AG08395 (cell line): ENCODE results near the gene LGALS3BP.
A peak's percentile ranks its signal among the peaks of the same experiment; 100 is the strongest.

ENCODE experiments used
- DNase-seq: peaks from one replicate; pipeline ENCODE4 v3.0.0; 2012; ENCODE audit warnings: mixed read lengths, low spot score

The LGALS3BP gene

DNA sequence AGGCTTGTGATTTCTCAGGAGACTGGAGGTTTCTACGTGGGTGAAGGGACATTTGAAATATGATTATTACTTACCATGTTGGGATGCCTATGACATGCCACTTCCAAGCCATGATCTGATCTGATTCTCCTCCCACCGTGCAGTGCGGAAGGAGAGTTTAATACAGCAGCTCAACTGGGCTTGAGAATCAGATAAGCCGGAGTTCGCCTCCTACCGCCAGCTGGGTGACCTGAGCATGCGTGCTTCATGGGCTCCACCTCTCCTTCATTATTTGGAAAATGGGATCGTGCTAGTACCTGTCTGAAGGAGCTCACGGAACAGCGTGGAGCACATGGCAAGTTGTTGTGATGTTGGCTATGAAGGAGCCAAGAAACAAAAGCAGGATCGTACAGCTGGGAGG, 42.2 kb downstream of the LGALS3BP start:
- DNase-seq: no peak

DNA sequence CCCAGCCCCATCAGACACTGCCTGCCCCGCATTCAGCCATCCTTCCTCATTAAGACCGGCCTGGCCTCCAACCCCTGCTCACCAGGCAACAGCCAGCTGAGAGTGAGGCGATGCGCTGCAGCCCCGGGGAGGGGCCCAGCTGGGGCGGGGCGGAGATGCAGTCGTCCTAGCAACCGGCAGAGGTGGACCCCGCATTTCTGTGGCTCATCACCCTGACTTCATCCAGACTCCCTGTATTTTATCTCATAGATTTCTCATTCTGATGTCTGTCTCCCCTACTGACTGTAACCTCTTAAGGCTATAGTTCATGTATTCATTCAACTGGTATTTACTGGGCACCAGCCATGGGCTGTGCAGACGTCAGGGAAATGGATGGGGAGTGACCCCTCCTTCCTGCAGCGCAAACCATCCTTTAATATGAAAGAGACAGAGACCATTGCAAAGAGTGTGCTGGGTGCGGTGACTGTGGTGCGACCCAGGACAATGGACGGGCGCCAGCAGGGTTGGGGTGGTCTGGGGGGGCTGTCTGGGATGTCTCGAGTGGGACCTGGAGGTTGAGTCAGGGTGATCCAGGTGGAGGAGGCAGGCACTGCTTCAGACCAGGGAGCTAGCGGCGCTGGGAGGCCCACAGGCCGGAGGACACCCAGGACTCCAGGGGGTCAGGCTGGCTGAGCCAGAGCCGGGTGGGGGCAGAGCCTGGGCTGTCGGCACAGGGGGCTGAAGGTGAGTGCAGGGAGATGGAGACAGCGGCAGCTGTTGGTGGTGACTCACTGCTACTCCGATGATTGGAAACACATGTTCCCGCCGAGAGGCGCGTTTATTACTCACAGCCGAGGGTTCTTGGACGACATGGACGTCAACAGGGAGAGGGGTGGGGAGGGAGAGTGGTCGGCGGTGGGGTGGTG, 44.1 kb downstream of the LGALS3BP start:
- DNase-seq: peak; percentile 91

DNA sequence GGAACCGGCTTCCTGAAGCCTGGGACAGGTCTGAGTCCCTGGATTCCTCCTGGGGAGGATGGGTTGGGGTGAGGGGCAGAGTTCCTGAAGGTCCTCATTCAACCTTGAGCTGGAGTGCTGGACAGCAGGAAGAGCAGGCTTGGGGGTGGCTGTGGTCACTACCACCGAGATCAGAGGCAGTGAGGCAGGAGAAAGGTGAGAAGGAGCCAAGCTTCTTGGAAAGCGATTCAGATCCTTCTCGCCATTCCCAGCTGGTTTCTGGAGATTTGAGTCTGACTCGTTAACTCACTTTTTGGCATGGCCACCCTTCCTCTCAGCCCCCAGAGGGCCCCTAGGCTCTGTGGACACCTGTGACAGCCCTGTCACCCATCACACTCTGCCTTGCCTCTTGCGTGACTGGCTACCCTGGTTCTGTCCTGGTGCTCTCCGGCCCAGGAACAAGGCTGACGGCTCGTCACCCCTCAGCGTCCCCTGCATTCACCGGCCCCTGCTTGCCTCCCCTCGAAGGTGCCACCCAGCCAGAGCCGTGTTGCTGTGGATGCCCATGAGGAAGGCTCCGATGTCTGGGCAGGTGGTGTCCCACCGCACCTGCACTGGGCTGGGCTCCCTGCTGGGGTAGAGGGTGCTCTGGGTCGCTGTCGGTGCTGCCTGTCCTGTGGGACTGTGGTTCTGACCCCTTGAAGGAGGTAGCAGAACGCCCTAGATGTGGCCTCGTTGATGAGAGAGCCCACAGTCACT, 44.9 kb downstream of the LGALS3BP start:
- no peak for DNase-seq

DNA sequence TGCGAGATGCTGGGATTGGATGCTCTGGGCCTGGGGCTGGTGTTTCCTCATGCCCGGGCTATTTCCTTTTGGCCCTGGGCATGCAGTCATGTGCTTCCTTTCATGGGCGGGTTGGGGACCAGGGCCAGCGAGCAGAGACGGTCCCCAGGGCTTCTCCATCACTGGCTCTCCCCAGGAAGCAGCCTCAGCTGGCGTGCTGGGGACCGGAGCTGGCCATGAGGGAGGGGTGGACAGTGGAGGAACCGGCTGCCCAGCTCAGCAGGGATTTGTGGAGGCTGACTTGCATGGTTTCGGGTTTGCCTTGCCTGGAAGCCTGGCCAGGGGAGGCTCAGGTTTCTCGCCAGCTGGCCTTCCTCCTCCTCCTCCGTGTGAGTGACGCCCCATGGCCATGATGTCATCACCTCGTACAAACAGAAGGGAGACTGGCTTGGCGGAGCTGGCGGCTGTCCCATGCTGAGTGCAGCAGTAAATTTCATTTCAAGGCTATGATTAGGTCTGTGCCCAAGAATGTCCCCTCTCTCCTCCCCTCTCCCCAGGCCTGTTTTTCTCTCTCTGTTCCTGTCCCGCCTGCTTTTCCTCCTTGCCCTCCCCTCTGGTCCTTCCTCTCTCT, 45.7 kb downstream of the LGALS3BP start:
- DNase-seq: peak; percentile 92

DNA sequence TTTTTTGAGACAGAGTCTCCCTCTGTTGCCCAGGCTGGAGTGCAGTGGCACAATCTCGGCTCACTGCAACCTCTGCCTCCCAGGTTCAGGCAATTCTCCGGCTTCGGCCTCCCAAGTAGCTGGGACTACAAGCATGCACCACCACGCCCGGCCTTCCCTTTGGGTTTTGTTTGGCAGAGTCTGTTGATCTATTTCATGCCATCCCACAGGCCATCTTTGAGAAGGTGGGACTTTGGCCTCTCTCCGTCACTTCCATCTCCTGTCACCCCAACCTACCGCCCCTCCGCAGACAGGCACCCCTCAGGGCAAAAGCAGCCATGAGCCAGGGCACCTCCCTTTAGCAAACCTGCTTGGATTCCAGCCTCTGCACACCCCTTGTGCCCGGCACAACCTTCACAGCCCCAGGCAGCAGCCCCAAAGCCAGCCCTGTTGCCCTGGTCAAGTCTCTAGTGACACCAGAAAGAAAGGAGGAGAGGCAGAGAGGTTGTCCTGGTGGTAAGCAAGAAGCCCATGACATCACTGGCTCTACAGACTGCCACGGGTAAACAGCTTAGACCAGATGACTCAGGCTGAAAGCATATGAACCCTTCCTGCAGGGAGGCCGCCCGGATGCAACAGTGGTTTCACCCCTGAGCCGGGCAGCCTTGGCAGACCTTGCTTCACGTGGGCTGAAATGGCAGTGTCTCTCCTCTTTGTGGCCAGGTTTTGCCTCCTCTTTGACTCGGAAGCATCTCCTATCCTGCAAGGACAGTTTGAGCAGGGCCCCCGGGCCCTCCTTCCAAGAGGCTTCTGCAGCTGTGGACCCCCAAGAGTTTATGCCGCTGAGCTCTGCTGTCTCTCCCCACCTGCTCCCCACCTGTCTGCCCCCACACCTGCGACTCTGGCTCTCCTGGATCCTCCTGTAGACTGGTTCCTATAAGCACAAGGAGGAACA, 46.4 kb downstream of the LGALS3BP start:
- peak; percentile 94 for DNase-seq

DNA sequence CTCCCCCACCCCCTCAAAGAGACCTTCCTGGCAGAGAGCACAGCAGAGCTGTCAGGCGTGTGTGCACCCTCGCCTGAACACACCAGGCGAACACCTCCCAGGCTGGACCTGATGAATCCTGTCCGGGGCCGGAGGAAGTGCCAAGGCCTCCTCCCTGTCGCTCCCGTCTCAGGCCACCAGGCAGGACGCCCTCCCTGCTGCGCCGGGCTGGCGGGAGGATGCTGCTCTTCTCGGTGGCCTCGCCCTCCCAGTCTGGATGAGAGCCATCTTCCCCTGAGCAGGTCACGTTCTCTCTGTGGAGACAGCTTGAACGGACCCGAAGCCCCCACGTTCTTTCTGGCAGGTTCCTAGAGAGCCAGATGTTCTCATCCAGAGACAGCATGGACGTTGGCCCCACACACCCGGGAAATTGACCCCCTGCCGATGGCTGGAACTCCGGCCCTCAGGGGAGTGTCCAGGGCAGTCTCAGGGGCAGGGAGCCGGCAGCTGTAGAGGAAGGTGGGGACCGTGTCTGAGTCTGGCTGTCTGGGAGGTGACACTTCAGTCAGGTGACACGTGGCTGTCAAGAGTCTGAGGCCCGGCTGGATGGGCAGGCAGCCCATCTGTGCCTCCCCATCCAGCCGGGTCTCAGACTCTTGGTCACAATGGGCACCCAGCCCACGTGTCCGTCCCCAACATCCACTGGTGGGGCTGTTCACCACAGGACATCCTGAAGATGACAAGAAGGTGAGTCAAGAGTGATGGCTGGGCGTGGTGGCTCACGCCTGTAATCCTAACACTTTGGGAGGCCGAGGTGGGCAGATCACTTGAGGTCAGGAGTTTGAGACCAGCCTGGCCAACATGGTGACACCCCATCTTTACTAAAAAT, 49.6 kb downstream of the LGALS3BP start:
- DNase-seq: no peak

DNA sequence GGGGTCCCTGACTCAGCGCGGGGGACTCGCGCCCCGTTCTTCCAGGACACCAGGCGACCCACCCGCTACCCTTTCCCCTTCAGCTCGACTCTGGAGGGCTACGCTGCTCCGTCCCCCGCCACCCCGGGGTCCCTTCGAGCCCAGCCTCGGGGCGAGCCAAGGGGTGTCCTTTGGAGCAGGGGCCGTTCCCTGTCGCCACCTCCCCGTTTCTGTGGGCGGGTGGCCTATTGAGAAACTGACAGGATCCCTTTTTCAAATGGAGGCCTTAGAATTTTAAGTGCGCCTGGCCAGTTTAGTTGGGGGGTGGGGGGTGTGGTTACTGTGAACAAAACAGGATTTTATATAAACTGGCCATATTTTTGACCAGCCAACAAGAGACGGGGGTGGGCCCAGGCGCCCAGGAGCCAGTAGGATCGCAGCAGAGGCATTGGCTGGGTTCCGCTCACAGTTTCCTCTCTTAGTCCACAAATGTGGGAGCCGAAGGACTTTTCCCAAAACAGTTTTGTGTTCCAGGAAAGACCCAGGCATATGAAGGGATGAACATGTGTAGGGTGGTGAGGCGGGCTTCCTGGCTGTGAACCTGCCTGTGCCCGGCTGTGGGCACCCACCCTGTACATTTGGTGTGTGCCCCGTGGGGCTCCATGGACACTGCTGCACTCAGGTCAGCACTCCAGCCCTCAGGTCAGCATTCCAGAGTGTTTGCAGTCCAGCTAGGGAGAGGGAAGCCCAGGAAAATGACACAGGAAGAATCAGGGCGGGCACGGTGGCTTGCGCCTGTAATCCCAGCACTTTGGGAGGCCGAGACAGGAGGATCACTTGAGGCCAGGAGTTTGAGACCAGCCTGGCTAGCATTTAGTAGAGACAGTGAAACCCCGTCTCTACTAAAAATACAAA, 53.8 kb downstream of the LGALS3BP start:
- DNase-seq: peak; percentile 91

DNA sequence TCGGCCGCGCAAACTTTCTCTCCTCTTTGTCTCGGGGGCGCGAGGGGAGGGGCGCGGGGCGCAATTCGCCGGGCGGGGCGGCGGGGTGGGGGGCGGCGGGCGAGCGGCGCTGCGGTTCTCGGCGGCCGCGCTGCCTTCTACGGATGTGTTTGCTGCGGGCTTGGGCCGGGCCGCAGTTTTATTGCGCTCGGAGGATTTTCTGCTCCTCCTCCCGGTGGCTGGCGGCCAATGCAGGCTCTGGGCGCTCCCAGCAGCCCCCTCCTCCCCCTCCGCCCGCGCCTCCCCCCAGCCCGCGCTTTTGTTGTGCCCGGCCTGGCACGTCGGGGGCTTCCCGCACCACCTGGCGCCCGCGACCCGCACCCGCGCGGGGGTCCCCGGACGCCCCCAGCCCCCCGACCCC, 54.5 kb downstream of the LGALS3BP start, which contains the start of gene TIMP2:
Gene TIMP2, minus strand, starts transcription at position 154 of the 400 bp plus-strand sequence. CDS start 299 bp downstream, outside the sequence.
- peak; percentile 86 for DNase-seq

DNA sequence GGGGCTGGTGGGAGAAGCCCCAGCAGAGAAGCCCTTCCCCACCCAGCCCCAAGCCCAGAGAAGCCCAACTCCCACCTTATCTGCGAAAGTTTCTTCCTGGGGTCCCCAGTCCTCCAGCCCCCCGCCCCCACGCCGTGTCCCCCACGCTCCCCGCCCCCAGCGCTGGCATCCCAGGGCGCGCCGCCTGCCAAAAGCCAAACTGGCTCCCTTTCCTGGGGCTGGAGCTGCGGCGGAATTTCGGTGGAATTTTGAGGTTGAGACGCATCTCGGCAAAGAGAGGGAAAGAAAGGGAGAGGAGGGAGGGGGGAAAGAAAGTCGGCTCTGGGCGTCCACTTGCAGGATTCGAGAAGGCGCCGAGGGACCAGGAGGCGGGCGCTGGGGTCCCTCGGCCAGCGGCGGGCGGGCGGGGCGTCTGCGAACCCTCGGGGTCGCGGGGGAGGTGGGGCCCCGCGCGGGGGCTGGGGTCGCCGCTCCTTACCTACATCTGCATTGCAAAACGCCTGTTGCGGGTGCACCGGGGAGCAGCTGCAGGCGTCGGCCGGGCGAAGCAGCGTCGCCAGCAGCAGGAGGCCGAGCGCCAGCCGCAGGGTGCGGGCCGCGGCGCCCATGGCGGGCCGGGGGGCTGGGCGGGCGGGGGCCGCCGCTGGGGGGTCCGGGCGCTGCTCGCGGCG, 55.1 kb downstream of the LGALS3BP start:
- peak; percentile 38 for DNase-seq

DNA sequence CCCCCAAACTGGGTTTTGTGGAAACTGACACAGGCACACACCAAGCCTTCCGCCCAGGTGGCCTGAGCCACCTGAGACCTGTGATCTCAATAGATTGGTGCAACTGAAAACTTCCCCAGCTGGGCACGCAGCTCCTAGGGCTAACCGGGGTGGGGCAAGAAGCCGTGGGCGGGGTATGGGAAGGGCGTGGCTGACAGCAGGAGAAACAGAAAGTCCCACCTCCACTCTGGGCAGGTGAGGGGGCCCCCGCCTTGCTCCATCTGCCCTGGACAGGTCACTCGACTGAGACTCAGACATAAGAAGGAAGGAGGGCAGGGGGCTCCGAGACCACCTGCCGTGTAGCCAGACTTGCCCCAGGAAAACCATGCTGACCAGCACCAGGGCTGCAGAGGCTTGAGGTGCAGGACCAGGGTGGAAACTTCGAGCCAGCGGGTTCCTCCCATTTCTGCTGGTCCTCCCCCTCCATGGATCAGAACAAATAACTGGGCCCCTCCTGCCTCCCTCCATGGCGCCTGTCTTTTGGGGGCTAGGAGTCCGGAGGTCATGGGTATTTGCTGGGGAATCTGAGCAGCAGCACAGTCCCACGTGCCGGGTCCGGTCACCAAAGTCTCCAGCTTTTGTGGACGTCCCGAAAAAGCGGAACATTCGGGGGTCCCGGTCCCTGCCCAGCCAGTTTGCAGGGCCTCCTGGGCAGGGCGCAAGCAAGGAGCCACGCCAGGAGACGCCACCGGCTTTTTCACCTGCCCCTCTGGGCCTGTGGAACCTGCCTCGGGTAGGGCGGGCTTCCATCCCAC, 55.9 kb downstream of the LGALS3BP start:
- peak; percentile 28 for DNase-seq

DNA sequence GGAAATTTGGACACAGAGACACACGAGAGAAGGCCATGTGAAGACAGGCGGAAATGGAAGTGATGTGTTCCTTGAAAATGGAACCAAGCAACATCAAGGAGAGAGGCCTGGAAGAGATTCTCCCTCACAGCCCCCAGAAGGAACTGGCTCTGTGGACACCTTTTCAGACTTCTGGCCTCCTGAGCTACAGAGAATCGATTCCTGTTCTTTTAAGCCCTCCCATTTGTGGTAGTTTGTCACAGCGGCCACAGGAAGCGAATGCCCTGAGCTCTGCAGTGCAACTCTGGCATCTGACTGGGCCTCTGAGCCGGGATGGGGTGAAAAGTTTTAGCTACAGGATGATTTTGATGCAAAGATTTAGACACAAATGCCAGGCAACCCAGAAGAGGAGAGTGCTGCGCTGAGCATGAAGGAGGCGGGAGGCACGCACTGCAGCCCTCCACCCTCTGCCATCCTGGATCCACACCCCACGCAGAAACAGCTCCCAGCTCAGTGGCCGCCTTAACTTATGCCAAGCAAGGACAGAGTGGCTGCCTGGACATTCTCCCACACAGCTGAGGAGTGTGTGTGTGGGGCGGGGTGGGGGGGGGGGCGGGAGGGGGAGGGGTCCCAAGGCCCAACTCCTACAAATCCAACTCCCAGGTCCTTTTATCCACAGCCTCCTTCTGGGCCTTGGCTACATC, 56.8 kb downstream of the LGALS3BP start:
- no peak for DNase-seq

DNA sequence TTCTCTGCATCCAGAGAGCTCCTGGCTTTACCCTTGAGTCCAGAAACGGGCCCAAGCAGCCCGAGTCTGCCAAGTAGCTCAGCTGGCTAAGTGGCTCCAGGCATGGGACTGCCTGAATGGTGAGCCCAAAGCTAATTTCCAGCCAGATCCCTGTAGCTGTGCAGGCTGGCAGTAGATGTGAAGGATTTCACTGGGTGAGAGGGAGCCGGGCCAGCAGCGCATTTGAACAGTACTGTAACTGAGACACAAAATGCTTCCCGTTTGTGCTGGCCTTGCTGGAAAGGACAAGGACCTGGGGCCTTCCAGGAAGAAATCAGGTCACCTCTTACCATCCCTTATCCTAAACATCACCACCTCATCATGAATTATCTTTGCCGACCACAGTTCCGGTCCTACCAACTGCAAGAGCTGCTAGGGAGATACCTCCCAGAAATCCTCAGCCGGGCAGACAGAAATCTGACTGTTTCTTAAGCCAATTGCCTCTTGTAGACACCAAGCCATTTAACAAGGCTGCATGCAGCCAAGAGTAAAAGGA, 58.2 kb downstream of the LGALS3BP start:
- no peak for DNase-seq
